Testis (tissue), 3 donors: Measurements from ENCODE around the gene CREG2. TPM values are rescaled to one million over a fixed set of nuclear protein-coding genes. Genes with fewer than 3 reads are reported as not detected.
"Not testable (repeated sequence)": the region's sequence is repeated elsewhere in the genome, so short reads cannot be mapped to it uniquely, and the experiment has no call there.

Source experiments
- DNase-seq: peaks from one replicate; pipeline ENCODE4 v3.0.0-alpha.2; 2019
- H3K27ac ChIP-seq, 2 donors: fragments of 200-600 bp; sonication (generic); one replicate each; pipeline ENCODE4 v1.5.1; 2019
- H3K27me3 ChIP-seq: fragments of 200-600 bp; sonication (generic); one replicate; pipeline ENCODE4 v1.5.1; 2019
- H3K36me3 ChIP-seq: fragments of 200-600 bp; sonication (generic); one replicate; pipeline ENCODE4 v1.5.1; 2017; ENCODE audit warnings: low read depth; ENCODE audit errors: missing control alignments
- H3K4me1 ChIP-seq: fragments of 200-600 bp; sonication (generic); one replicate; pipeline ENCODE4 v1.5.1; 2019
- H3K4me3 ChIP-seq, 2 donors: fragments of 200-600 bp; sonication (generic); one replicate each; pipeline ENCODE4 v1.5.1; 2017 to 2019
- H3K9me3 ChIP-seq: fragments of 200-600 bp; sonication (generic); one replicate; pipeline ENCODE4 v1.5.1; 2017
- CTCF ChIP-seq, 3 experiments: fragments of 450-650 bp in 2 of 3; fragments of 200-600 bp in 1 of 3; sonication (generic) in 1 of 3; IDR thresholded peaks; one replicate each; pipeline ENCODE4 v1.5.1; 2016 to 2019; ENCODE audit warnings: antibody characterized with exemption in 3 of 3, mild to moderate bottlenecking in 2 of 3, moderate library complexity in 1 of 3
- POLR2A ChIP-seq: fragments of 450-650 bp; IDR thresholded peaks from one replicate; pipeline ENCODE4 v1.6.1; 2017; ENCODE audit warnings: antibody characterized with exemption, mild to moderate bottlenecking, moderate library complexity
- WGBS, 2 donors: methylation state at CpG; one replicate each; pipeline ENCODE4 v1.1.5; 2018; 5-methylcytosine and 5-hydroxymethylcytosine counted together
- intact Hi-C: fragments of 100-400 bp; cut with DNase I; formaldehyde crosslinking; loops from one replicate; pipeline ENCODE4 v1.15.1; 2023; ENCODE audit warnings: low total_unique reads
- polyA plus RNA-seq: library from polyadenylated mRNA; stranded (reverse); fragments of 350-450 nt; fragmentation: Illumina TruSeq; extraction: RNeasy Lipid Tissue Mini Kit (QIAGEN cat#74804); gene quantifications from one replicate; pipeline ENCODE4 v1.2.3, GENCODE V29; 2014; ENCODE audit warnings: low read depth, low replicate concordance; ENCODE audit not compliant: insufficient read depth
- total RNA-seq, 2 donors: library from RNA; depleted of rRNA; stranded (reverse); fragments of >200 nt; gene quantifications; one replicate each; pipeline ENCODE4 v1.2.3, GENCODE V29; 2016

CREG2 gene
- total and polyA plus RNA-seq, 3 donors from 2014 or later, result 0.19 to 0.47 (median 0.42) TPM

GRCh38 chr2:101356055-101356454 is 31.2 kb downstream of the CREG2 start:
- Histone ChIP-seq H3K27me3 (no peaks in the 10 kb centered on the region), H3K9me3 (no peaks in the 10 kb centered on the region), H3K4me3 (no peak overlapping the region), H3K4me1 (no peaks in the 10 kb centered on the region), H3K36me3 (no peaks in the 10 kb centered on the region), H3K27ac (no peak overlapping the region)
- no peak for DNase-seq
- WGBS, 2 donors, result 83 to 84% methylated on average over 6 of the region's 6 CpGs
- TF ChIP-seq POLR2A (no peak), CTCF (IDR thresholded peaks at IDR 0.05) (no peak)
- intact Hi-C loops, result no loop called here

- WGBS, 2 donors, result 78 to 90% methylated on average over 8 to 10 of the region's 10 CpGs
- Histone ChIP-seq H3K9me3 (no peaks in the 10 kb centered on the region), H3K4me3 (no peak overlapping the region), H3K36me3 (no peaks in the 10 kb centered on the region), H3K4me1 (no peaks in the 10 kb centered on the region), H3K27ac (no peak overlapping the region), H3K27me3 (no peaks in the 10 kb centered on the region)
- DNase-seq, result no peak
- no peak for TF ChIP-seq POLR2A
- TF ChIP-seq CTCF (IDR thresholded peaks at IDR 0.05), result no peak
- intact Hi-C loops, result no loop called here
Observed at GRCh38 chr2:101355401-101356054, 31.8 kb downstream of the CREG2 start.

- no peaks in the 10 kb centered on the region for H3K36me3 ChIP-seq
- intact Hi-C loops, result no loop called here
- H3K9me3 ChIP-seq, result no peaks in the 10 kb centered on the region
- no peak overlapping the region for H3K4me3 ChIP-seq
- H3K4me1 ChIP-seq, result no peaks in the 10 kb centered on the region
- H3K27me3 ChIP-seq, result no peaks in the 10 kb centered on the region
- no peak for DNase-seq
- WGBS, 2 donors, result 86 to 90% methylated on average over 21 of the region's 21 CpGs
- H3K27ac ChIP-seq, result no peak overlapping the region
- TF ChIP-seq CTCF (IDR thresholded peaks at IDR 0.05), result no peak
Observed at GRCh38 chr2:101354420-101355311, 32.6 kb downstream of the CREG2 start.

- H3K9me3 ChIP-seq, H3K27ac ChIP-seq, H3K4me3 ChIP-seq, H3K36me3 ChIP-seq, DNase-seq, H3K27me3 ChIP-seq, intact Hi-C loops, H3K4me1 ChIP-seq: not testable (repeated sequence)
- WGBS, 2 donors, result 92 to 96% methylated on average over 4 of the region's 4 CpGs
Observed at GRCh38 chr2:101352631-101353030, 34.7 kb downstream of the CREG2 start.

- H3K27ac ChIP-seq, result no peak overlapping the region
- no peaks in the 10 kb centered on the region for H3K9me3 ChIP-seq
- intact Hi-C loops, result no loop called here
- no peaks in the 10 kb centered on the region for H3K36me3 ChIP-seq
- no peaks in the 10 kb centered on the region for H3K4me1 ChIP-seq
- H3K4me3 ChIP-seq, result no peak overlapping the region
- TF ChIP-seq POLR2A, result no peak
- no peak for TF ChIP-seq CTCF (IDR thresholded peaks at IDR 0.05)
- H3K27me3 ChIP-seq, result no peaks in the 10 kb centered on the region
- DNase-seq, result no peak
- WGBS, 2 donors, result 88 to 89% methylated on average over 6 to 7 of the region's 7 CpGs
Observed at GRCh38 chr2:101351207-101351606, 36.1 kb downstream of the CREG2 start.
